WTC11 (cell line): Measurements from ENCODE around the gene COL16A1. TPM values are rescaled to one million over a fixed set of nuclear protein-coding genes. Genes with fewer than 3 reads are reported as not detected.

ENCODE experiments used
- ATAC-seq: fragments of 200-7000 bp; cut with Tn5 transposase; 2 replicates; pipeline ENCODE4 v1.10.0; 2021; ENCODE audit warnings: mild to moderate bottlenecking, moderate library complexity
- CTCF ChIA-PET: fragments of 300-600 bp; sonication (Branson Sonifier 250); formaldehyde crosslinking; loops from one replicate; lab custom pipeline; 2021; ENCODE audit warnings: antibody characterized with exemption; lab: Charles Lee
- POLR2A ChIA-PET: fragments of 350-600 bp; sonication (Branson Sonifier 250); formaldehyde crosslinking; loops from one replicate; lab custom pipeline; 2021; ENCODE audit warnings: antibody characterized with exemption; lab: Charles Lee
- DNase-seq: peaks from one replicate; pipeline ENCODE4 v3.0.0; 2021; ENCODE audit warnings: low spot score
- H3K27ac Mint-ChIP-seq: 2 replicates; pipeline ENCODE4 v1.8.0; 2021; ENCODE audit warnings: mixed read lengths
- H3K27me3 Mint-ChIP-seq: 2 replicates; pipeline ENCODE4 v1.8.0; 2021; ENCODE audit warnings: low read depth, mild to moderate bottlenecking, moderate library complexity, mixed read lengths
- H3K36me3 Mint-ChIP-seq: 2 replicates; pipeline ENCODE4 v1.8.0; 2021; ENCODE audit warnings: mixed read lengths
- H3K4me1 Mint-ChIP-seq: 2 replicates; pipeline ENCODE4 v1.8.0; 2022; ENCODE audit warnings: mixed read lengths
- H3K4me3 Mint-ChIP-seq: 2 replicates; pipeline ENCODE4 v1.8.0; 2021; ENCODE audit warnings: mild to moderate bottlenecking, moderate library complexity, mixed read lengths
- H3K9me3 Mint-ChIP-seq: 2 replicates; pipeline ENCODE4 v1.8.0; 2021; ENCODE audit warnings: mixed read lengths
- AR ChIP-seq: fragments of 250-450 bp; sonication (Bioruptor Pico); IDR thresholded peaks from 2 replicates; pipeline ENCODE4 v1.9.0; 2021; ENCODE audit warnings: mild to moderate bottlenecking
- ATF6 ChIP-seq: sonication (generic); formaldehyde crosslinking; IDR thresholded peaks from 2 replicates; pipeline ENCODE4 v1.8.1; 2023; ENCODE audit warnings: mild to moderate bottlenecking, missing genetic modification reagents
- CREM ChIP-seq: sonication (generic); formaldehyde crosslinking; IDR thresholded peaks from 2 replicates; pipeline ENCODE4 v1.8.1; 2022; ENCODE audit warnings: mild to moderate bottlenecking, missing genetic modification reagents, moderate library complexity
- GTF2I ChIP-seq: fragments of 250-450 bp; sonication (Bioruptor Pico); conservative IDR thresholded peaks from 2 replicates; pipeline ENCODE4 v1.4.0; 2021; ENCODE audit warnings: mild to moderate bottlenecking
- KAT7 ChIP-seq: sonication (generic); formaldehyde crosslinking; IDR thresholded peaks from 2 replicates; pipeline ENCODE4 v1.8.1; 2023; ENCODE audit warnings: missing genetic modification reagents, mild to moderate bottlenecking, borderline replicate concordance
- NR1H2 ChIP-seq: sonication (generic); formaldehyde crosslinking; IDR thresholded peaks from 2 replicates; pipeline ENCODE4 v1.9.0; 2021; ENCODE audit warnings: mild to moderate bottlenecking, moderate library complexity, missing genetic modification reagents
- RORB ChIP-seq: fragments of 250-450 bp; sonication (Bioruptor Pico); IDR thresholded peaks from 2 replicates; pipeline ENCODE4 v1.9.0; 2021; ENCODE audit warnings: mild to moderate bottlenecking
- TEAD1 ChIP-seq: sonication (generic); formaldehyde crosslinking; IDR thresholded peaks from 2 replicates; pipeline ENCODE4 v1.8.0; 2022; ENCODE audit warnings: mild to moderate bottlenecking, missing genetic modification reagents
- ZBTB43 ChIP-seq: sonication (generic); formaldehyde crosslinking; IDR thresholded peaks from 2 replicates; pipeline ENCODE4 v1.8.1; 2023; ENCODE audit warnings: mild to moderate bottlenecking, missing genetic modification reagents
- ZNF423 ChIP-seq: fragments of 250-450 bp; sonication (Bioruptor Pico); IDR thresholded peaks from 2 replicates; pipeline ENCODE4 v2.1.2; 2022; ENCODE audit warnings: mild to moderate bottlenecking, moderate library complexity
- ZSCAN18 ChIP-seq: fragments of 250-450 bp; sonication (Bioruptor Pico); IDR thresholded peaks from 2 replicates; pipeline ENCODE4 v2.1.2; 2022; ENCODE audit warnings: mild to moderate bottlenecking, moderate library complexity
- total RNA-seq: library from RNA; stranded (reverse); gene quantifications from 3 replicates; pipeline ENCODE4 v1.2.3, GENCODE V29; 2021

The COL16A1 gene
- total RNA-seq, 1 experiment from 2014 or later, result 8.8 TPM

GRCh38 chr1:31648641-31649357 lies 55.0 kb downstream of the COL16A1 start:
- Mint-ChIP-seq H3K36me3 (no peaks in the 10 kb centered on the region), H3K9me3 (no peaks in the 10 kb centered on the region; the same call in 1 of the 2 replicates)
- DNase-seq, result no peak
- TF ChIP-seq RORB, result no peak
- TF ChIP-seq, all 79 proteins: peak for 0
- H3K27me3 Mint-ChIP-seq, result no peaks in the 10 kb centered on the region; the same call in 1 of the 2 replicates
- ChIA-PET CTCF (interaction anchor here (1.2 kb wide), 1 partner anchor 15 kb away, joined by 5 read pairs; no protein-coding TSS in a partner anchor), POLR2A (no interaction called here)
- no peak overlapping the region for H3K27ac Mint-ChIP-seq
- ATAC-seq, result no peak
- no peak overlapping the region for H3K4me3 Mint-ChIP-seq
- peaks cover 8% of the 10 kb centered on the region for H3K4me1 Mint-ChIP-seq

DNA sequence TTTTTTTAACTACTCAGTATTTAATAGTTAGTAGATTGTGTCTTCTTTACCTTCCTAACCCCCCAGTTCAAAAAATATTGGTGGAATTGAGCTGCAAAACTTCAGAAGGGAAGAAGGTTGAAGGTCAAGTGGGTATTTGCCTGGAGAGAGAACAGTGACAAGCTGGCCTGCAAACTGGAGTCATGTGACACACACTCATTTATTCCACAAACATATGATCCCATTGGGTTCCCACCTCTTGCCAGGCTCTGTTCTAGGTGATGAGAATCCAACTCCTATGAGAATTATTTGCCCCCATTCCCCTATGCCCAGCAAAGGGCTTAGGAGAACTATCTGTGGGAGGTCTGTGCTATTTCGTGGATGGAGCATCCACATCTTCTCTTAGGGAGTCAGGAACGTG lies 55.6 kb downstream of the COL16A1 start:
- H3K27ac Mint-ChIP-seq, result no peak overlapping the region
- no peak for ATAC-seq
- H3K4me3 Mint-ChIP-seq, result no peak overlapping the region
- H3K27me3 Mint-ChIP-seq, result no peaks in the 10 kb centered on the region; the same call in 1 of the 2 replicates
- H3K9me3 Mint-ChIP-seq, result no peaks in the 10 kb centered on the region; the same call in 1 of the 2 replicates
- TF ChIP-seq GTF2I (CRISPR knock-in tag) (no peak), AR (no peak)
- CTCF ChIA-PET, result interaction anchor here (1.2 kb wide), 1 partner anchor 16 kb away, joined by 5 read pairs; no protein-coding TSS in a partner anchor
- H3K36me3 Mint-ChIP-seq, result no peaks in the 10 kb centered on the region
- DNase-seq, result no peak
- POLR2A ChIA-PET, result no interaction called here
- peaks cover 13% of the 10 kb centered on the region for H3K4me1 Mint-ChIP-seq

- no peak overlapping the region for H3K27ac Mint-ChIP-seq
- CTCF ChIA-PET, result no interaction called here
- POLR2A ChIA-PET, result no interaction called here
- peaks cover 19% of the 10 kb centered on the region for H3K4me1 Mint-ChIP-seq
- TF ChIP-seq TEAD1 (CRISPR knock-in tag) (no peak), ZBTB43 (CRISPR knock-in tag) (no peak), NR1H2 (CRISPR knock-in tag) (no peak), ZSCAN18 (CRISPR knock-in tag) (no peak), ZNF423 (CRISPR knock-in tag) (no peak), ATF6 (CRISPR knock-in tag) (no peak), KAT7 (CRISPR knock-in tag) (no peak), CREM (CRISPR knock-in tag) (no peak)
- no peaks in the 10 kb centered on the region; the same call in 1 of the 2 replicates for H3K27me3 Mint-ChIP-seq
- peak overlapping the region; percentile 94 for H3K4me3 Mint-ChIP-seq
- ATAC-seq, result no peak
- H3K36me3 Mint-ChIP-seq, result no peaks in the 10 kb centered on the region
- no peak for DNase-seq
- H3K9me3 Mint-ChIP-seq, result no peaks in the 10 kb centered on the region; the same call in 1 of the 2 replicates
Observed at GRCh38 chr1:31647106-31647505, 56.7 kb downstream of the COL16A1 start.
